B cell (primary cell): ENCODE results near the gene PLCB1.

ENCODE experiments used
- EZH2 ChIP-seq: IDR thresholded peaks from 2 replicates; pipeline ENCODE4 v1.6.1; 2012; ENCODE audit warnings: borderline replicate concordance, low read depth, mild to moderate bottlenecking, moderate library complexity, low read length; ENCODE audit not compliant: insufficient read depth, poor library complexity, severe bottlenecking
- TF ChIP-seq, protein P1 (sequence below): fragments of 200-600 bp; IDR thresholded peaks from one replicate; pipeline ENCODE4 v1.8.0; 2022; ENCODE audit warnings: antibody characterized with exemption, mild to moderate bottlenecking

DNA sequence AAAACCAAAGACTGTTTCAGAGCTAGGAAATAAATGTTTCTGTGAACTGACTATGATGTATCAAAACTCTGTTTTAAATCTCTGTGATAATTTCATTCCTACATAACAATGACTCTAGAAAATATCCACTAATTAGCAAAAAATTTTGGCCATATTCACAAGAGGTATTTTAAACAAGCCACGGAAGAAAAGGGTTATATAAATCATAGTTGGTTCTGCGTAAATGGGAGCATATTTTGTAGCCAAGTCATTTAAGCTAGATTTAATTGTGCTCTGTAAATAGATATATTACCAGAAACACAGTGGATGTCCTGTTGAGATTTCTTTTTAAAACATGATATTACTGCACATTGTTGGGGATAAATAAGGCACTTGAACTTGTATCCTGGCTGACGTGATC lies 520.3 kb downstream of the PLCB1 start:
- TF ChIP-seq, protein P1, sequence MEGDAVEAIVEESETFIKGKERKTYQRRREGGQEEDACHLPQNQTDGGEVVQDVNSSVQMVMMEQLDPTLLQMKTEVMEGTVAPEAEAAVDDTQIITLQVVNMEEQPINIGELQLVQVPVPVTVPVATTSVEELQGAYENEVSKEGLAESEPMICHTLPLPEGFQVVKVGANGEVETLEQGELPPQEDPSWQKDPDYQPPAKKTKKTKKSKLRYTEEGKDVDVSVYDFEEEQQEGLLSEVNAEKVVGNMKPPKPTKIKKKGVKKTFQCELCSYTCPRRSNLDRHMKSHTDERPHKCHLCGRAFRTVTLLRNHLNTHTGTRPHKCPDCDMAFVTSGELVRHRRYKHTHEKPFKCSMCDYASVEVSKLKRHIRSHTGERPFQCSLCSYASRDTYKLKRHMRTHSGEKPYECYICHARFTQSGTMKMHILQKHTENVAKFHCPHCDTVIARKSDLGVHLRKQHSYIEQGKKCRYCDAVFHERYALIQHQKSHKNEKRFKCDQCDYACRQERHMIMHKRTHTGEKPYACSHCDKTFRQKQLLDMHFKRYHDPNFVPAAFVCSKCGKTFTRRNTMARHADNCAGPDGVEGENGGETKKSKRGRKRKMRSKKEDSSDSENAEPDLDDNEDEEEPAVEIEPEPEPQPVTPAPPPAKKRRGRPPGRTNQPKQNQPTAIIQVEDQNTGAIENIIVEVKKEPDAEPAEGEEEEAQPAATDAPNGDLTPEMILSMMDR = no peak
- no peak for TF ChIP-seq EZH2
